Esophagus squamous epithelium (tissue), 4 donors: ENCODE results near the gene GALNT2.

Experiments
- POLR2A ChIP-seq, 4 donors: fragments of 450-650 bp; IDR thresholded peaks; one replicate each; pipeline ENCODE4 v1.6.1; 2017; ENCODE audit warnings: antibody characterized with exemption in 4 of 4, mild to moderate bottlenecking in 4 of 4, moderate library complexity in 3 of 4
- TF ChIP-seq, protein P1 (sequence below), 6 experiments: fragments of 450-650 bp in 4 of 6; fragments of 200-600 bp in 2 of 6; sonication (generic) in 2 of 6; IDR thresholded peaks; one replicate each; pipeline ENCODE4 v1.5.1; 2016 to 2019; ENCODE audit warnings: antibody characterized with exemption in 6 of 6, mild to moderate bottlenecking in 4 of 6, moderate library complexity in 4 of 6

DNA sequence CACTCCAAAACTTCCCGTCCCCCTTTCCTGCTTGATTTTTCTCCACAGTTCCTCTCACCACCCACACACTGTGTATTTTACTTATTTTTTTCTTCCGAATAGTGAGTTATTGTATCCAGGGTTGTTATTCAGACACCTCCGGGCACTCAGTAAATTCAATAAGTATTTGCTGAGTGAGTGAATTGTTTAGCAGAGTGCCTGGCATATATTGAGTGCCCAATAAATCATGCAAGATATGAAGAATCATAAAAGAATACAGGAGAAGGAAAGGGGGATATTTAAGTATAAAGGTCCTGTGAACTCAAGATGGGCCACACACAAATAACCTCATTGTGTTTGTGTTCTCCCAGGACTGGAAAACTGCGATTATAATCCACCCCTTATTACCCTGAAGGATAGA lies 139.9 kb downstream of the GALNT2 start:
- TF ChIP-seq, protein P1, sequence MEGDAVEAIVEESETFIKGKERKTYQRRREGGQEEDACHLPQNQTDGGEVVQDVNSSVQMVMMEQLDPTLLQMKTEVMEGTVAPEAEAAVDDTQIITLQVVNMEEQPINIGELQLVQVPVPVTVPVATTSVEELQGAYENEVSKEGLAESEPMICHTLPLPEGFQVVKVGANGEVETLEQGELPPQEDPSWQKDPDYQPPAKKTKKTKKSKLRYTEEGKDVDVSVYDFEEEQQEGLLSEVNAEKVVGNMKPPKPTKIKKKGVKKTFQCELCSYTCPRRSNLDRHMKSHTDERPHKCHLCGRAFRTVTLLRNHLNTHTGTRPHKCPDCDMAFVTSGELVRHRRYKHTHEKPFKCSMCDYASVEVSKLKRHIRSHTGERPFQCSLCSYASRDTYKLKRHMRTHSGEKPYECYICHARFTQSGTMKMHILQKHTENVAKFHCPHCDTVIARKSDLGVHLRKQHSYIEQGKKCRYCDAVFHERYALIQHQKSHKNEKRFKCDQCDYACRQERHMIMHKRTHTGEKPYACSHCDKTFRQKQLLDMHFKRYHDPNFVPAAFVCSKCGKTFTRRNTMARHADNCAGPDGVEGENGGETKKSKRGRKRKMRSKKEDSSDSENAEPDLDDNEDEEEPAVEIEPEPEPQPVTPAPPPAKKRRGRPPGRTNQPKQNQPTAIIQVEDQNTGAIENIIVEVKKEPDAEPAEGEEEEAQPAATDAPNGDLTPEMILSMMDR (IDR thresholded peaks at IDR 0.05), result no peak
- TF ChIP-seq POLR2A (IDR thresholded peaks at IDR 0.05), result no peak
